H9 (cell line): Measurements from ENCODE around the gene DPP6. TPM values are rescaled to one million over a fixed set of nuclear protein-coding genes. Genes with fewer than 3 reads are reported as not detected.

Experiments used
- DNase-seq: peaks from one replicate; pipeline ENCODE4 v3.0.0-alpha.2; 2017
- H2AFZ ChIP-seq: one replicate; pipeline ENCODE4 v1.6.1; 2013; ENCODE audit warnings: mild to moderate bottlenecking, low read length, control low read depth, moderate library complexity
- H2AK5ac ChIP-seq: 2 replicates; pipeline ENCODE4 v1.6.1; 2013; ENCODE audit warnings: low read length, control low read depth, mixed read lengths; ENCODE audit not compliant: insufficient read length
- H2BK120ac ChIP-seq: one replicate; pipeline ENCODE4 v1.6.1; 2013; ENCODE audit warnings: low read depth, mild to moderate bottlenecking, low read length, control low read depth, inconsistent platforms; ENCODE audit not compliant: poor library complexity, severe bottlenecking
- H2BK12ac ChIP-seq: 2 replicates; pipeline ENCODE4 v1.6.1; 2013; ENCODE audit warnings: low read length, control low read depth, mixed read lengths, low read depth; ENCODE audit not compliant: insufficient read length
- H2BK15ac ChIP-seq: 2 replicates; pipeline ENCODE4 v1.6.1; 2013; ENCODE audit warnings: low read depth, low read length, control low read depth
- H2BK20ac ChIP-seq: one replicate; pipeline ENCODE4 v1.6.1; 2013; ENCODE audit warnings: low read depth, mild to moderate bottlenecking, low read length, control low read depth, inconsistent platforms; ENCODE audit not compliant: poor library complexity, severe bottlenecking
- H2BK5ac ChIP-seq: 2 replicates; pipeline ENCODE4 v1.6.1; 2013; ENCODE audit warnings: low read length, control low read depth, mixed read lengths; ENCODE audit not compliant: insufficient read length
- H3K14ac ChIP-seq: 2 replicates; pipeline ENCODE4 v1.6.1; 2013; ENCODE audit warnings: low read length, control low read depth; ENCODE audit not compliant: insufficient read depth
- H3K18ac ChIP-seq: 2 replicates; pipeline ENCODE4 v1.6.1; 2013; ENCODE audit warnings: low read depth, mild to moderate bottlenecking, mixed read lengths, low read length, control low read depth; ENCODE audit not compliant: insufficient read length
- H3K23ac ChIP-seq: 2 replicates; pipeline ENCODE4 v1.6.1; 2013; ENCODE audit warnings: low read length, control low read depth, mixed read lengths, low read depth; ENCODE audit not compliant: insufficient read length
- H3K23me2 ChIP-seq: 2 replicates; pipeline ENCODE4 v1.6.1; 2013; ENCODE audit warnings: low read depth, mild to moderate bottlenecking, mixed read lengths, low read length, control low read depth; ENCODE audit not compliant: insufficient read length, poor library complexity, severe bottlenecking
- H3K27ac ChIP-seq: 2 replicates; pipeline ENCODE4 v1.5.1; 2013; ENCODE audit warnings: low read length, control low read depth, mixed read lengths, low read depth; ENCODE audit not compliant: insufficient read length
- H3K27me3 ChIP-seq: 2 replicates; pipeline ENCODE4 v1.6.1; 2013; ENCODE audit warnings: low read length, control low read depth, inconsistent platforms; ENCODE audit not compliant: insufficient read depth
- H3K4ac ChIP-seq: 2 replicates; pipeline ENCODE4 v1.6.1; 2013; ENCODE audit warnings: low read depth, mild to moderate bottlenecking, control low read depth, inconsistent platforms, low read length, moderate library complexity
- H3K4me1 ChIP-seq: 2 replicates; pipeline ENCODE4 v1.6.1; 2013; ENCODE audit warnings: low read length, control low read depth, inconsistent platforms; ENCODE audit not compliant: insufficient read depth
- H3K4me2 ChIP-seq: 2 replicates; pipeline ENCODE4 v1.6.1; 2013; ENCODE audit warnings: low read length, control low read depth, mixed read lengths; ENCODE audit not compliant: insufficient read length, insufficient read depth
- H3K56ac ChIP-seq: 2 replicates; pipeline ENCODE4 v1.6.1; 2013; ENCODE audit warnings: low read depth, mild to moderate bottlenecking, mixed read lengths, low read length, control low read depth; ENCODE audit not compliant: insufficient read length
- H3K79me1 ChIP-seq: 2 replicates; pipeline ENCODE4 v1.6.1; 2013; ENCODE audit warnings: low read depth, mild to moderate bottlenecking, moderate library complexity, low read length, control low read depth, inconsistent platforms; ENCODE audit not compliant: insufficient read depth, poor library complexity, severe bottlenecking
- H3K79me2 ChIP-seq: 2 replicates; pipeline ENCODE4 v1.6.1; 2013; ENCODE audit warnings: low read length, control low read depth, inconsistent platforms; ENCODE audit not compliant: insufficient read depth
- H3K9ac ChIP-seq: 2 replicates; pipeline ENCODE4 v1.6.1; 2013; ENCODE audit warnings: low read length, control low read depth, mixed read lengths; ENCODE audit not compliant: insufficient read length; ENCODE audit errors: extremely low read depth
- H3K9me3 ChIP-seq: one replicate; pipeline ENCODE4 v1.6.1; 2013; ENCODE audit warnings: low read depth, low read length, inconsistent platforms; ENCODE audit not compliant: control insufficient read depth
- H3T11ph ChIP-seq: one replicate; pipeline ENCODE4 v1.6.1; 2013; ENCODE audit warnings: mild to moderate bottlenecking, low read length, control low read depth, inconsistent platforms
- H4K20me1 ChIP-seq: one replicate; pipeline ENCODE4 v1.6.1; 2013; ENCODE audit not compliant: control insufficient read depth, insufficient read length, insufficient read depth
- H4K5ac ChIP-seq: 2 replicates; pipeline ENCODE4 v1.6.1; 2013; ENCODE audit warnings: low read depth, mild to moderate bottlenecking, mixed read lengths, low read length, control low read depth; ENCODE audit not compliant: insufficient read length
- H4K8ac ChIP-seq: replicated peaks from 2 replicates; pipeline ENCODE4 v1.6.1; 2013; ENCODE audit warnings: low read length, control low read depth, mixed read lengths, low read depth; ENCODE audit not compliant: insufficient read length
- H4K91ac ChIP-seq: 2 replicates; pipeline ENCODE4 v1.6.1; 2013; ENCODE audit warnings: low read depth, mild to moderate bottlenecking, moderate library complexity, mixed read lengths, low read length, control low read depth; ENCODE audit not compliant: insufficient read length
- H3K27ac Mint-ChIP-seq, 3 experiments: 2 replicates in 2 of 3; 3 replicates in 1 of 3; pipeline ENCODE4 v1.8.0; 2020 to 2021; ENCODE audit warnings: mixed read lengths in 3 of 3, mild to moderate bottlenecking in 1 of 3, moderate library complexity in 1 of 3
- H3K27me3 Mint-ChIP-seq: 2 replicates; pipeline ENCODE4 v1.8.0; 2021; ENCODE audit warnings: low read depth, mild to moderate bottlenecking, moderate library complexity, mixed read lengths
- H3K36me3 Mint-ChIP-seq, 3 experiments: 2 replicates in 2 of 3; 3 replicates in 1 of 3; pipeline ENCODE4 v1.8.0; 2020 to 2021; ENCODE audit warnings: low read depth in 3 of 3, mixed read lengths in 3 of 3; ENCODE audit not compliant: insufficient read depth in 1 of 3
- H3K4me1 Mint-ChIP-seq, 2 experiments: 2 replicates each; pipeline ENCODE4 v1.8.0; 2020; ENCODE audit warnings: mixed read lengths in 2 of 2
- H3K4me3 Mint-ChIP-seq, 2 experiments: 2 replicates in 1 of 2; 3 replicates in 1 of 2; pipeline ENCODE4 v1.8.0; 2020 to 2021; ENCODE audit warnings: mild to moderate bottlenecking in 2 of 2, mixed read lengths in 2 of 2, moderate library complexity in 1 of 2
- H3K9me3 Mint-ChIP-seq, 2 experiments: 2 replicates in 1 of 2; 3 replicates in 1 of 2; pipeline ENCODE4 v1.8.0; 2020; ENCODE audit warnings: mild to moderate bottlenecking in 2 of 2, mixed read lengths in 2 of 2, moderate library complexity in 1 of 2
- CTCF ChIP-seq: fragments of 200-600 bp; sonication (generic); conservative IDR thresholded peaks from 3 replicates; pipeline ENCODE4 v1.8.0; 2021; ENCODE audit warnings: antibody characterized with exemption, mild to moderate bottlenecking
- WGBS: extraction: QIAGEN DNeasy Blood & Tissue Kit; methylation state at CpG from one replicate; pipeline ENCODE4 v1.1.7; 2013; ENCODE audit warnings: missing lambda C conversion rate, low lambda C conversion rate, mixed read lengths; ENCODE audit not compliant: insufficient read length; ENCODE audit errors: extremely low coverage; 5-methylcytosine and 5-hydroxymethylcytosine counted together
- total RNA-seq: library from RNA; stranded (reverse); gene quantifications from 2 replicates; pipeline ENCODE4 v1.2.1, GENCODE V29; 2021

DPP6 gene
- total RNA-seq, 1 experiment from 2014 or later: 4.5 TPM

DNA sequence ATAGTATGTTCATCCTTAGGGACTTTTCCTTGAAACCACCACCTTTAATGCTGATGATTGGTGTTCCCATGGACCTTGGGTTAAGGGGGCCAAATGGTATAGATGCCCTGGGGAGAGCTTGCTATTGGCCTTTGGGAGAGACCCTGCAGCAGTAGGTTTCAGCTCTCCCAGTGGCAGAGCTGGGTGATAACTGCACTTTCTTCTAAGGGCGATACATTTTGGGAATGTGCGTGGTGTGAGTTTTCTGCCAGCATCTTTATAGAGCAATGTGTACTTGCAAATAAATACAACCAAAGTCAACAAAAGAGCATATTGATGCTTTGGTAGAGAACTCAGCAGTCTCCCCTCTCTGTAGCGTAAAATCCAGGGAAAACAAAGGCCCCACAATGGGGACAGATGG, 546.7 kb downstream of the DPP6 start:
- Mint-ChIP-seq H3K9me3 (no peaks in the 10 kb centered on the region), H3K4me1 (peaks cover 8 to 14% of the 10 kb centered on the region in 2 experiments), H3K36me3 (no peaks in the 10 kb centered on the region), H3K4me3 (no peak overlapping the region), H3K27ac (no peak overlapping the region), H3K27me3 (no peaks in the 10 kb centered on the region)
- H3T11ph ChIP-seq: no peak overlapping the region
- no peak overlapping the region for H4K8ac ChIP-seq
- no peak overlapping the region for H2AK5ac ChIP-seq
- H3K23ac ChIP-seq: no peak overlapping the region
- H3K9ac ChIP-seq: no peak overlapping the region
- peaks cover 4% of the 10 kb centered on the region; the same call in 1 of the 2 replicates for H3K4me1 ChIP-seq
- H2BK20ac ChIP-seq: no peak overlapping the region
- H3K27ac ChIP-seq: no peak overlapping the region
- no peak overlapping the region for H3K56ac ChIP-seq
- H3K9me3 ChIP-seq: no peaks in the 10 kb centered on the region
- no peak overlapping the region for H4K91ac ChIP-seq
- H3K18ac ChIP-seq: no peak overlapping the region
- no CpG with 5 or more reads among the region's 3 CpGs for WGBS
- H3K4ac ChIP-seq: no peak overlapping the region
- H4K20me1 ChIP-seq: no peaks in the 10 kb centered on the region
- no peak overlapping the region for H2BK5ac ChIP-seq
- H3K27me3 ChIP-seq: no peaks in the 10 kb centered on the region
- H3K4me2 ChIP-seq: no peak overlapping the region
- H4K5ac ChIP-seq: no peak overlapping the region
- H2BK120ac ChIP-seq: no peak overlapping the region
- H3K23me2 ChIP-seq: no peaks in the 10 kb centered on the region
- H3K79me1 ChIP-seq: no peaks in the 10 kb centered on the region
- H3K14ac ChIP-seq: no peak overlapping the region
- no peak overlapping the region for H2BK12ac ChIP-seq
- no peaks in the 10 kb centered on the region for H3K79me2 ChIP-seq
- no peak overlapping the region for H2BK15ac ChIP-seq
- H2AFZ ChIP-seq: no peak overlapping the region
- no peak for TF ChIP-seq CTCF
- DNase-seq: no peak
